IMR-90 (cell line): ENCODE results near the gene OR2T35. TPM values are rescaled to one million over a fixed set of nuclear protein-coding genes. Genes with fewer than 3 reads are reported as not detected.

ENCODE experiments used
- ATAC-seq: fragments of 200-7000 bp; cut with Tn5 transposase; 2 replicates; pipeline ENCODE4 v1.9.1; 2020; ENCODE audit warnings: low read depth, mild to moderate bottlenecking, moderate library complexity
- BruUV-seq: library from RNA; stranded (reverse); fragments of 400-500 nt; replicated peaks from 2 replicates; lab custom pipeline; 2021; lab: Mats Ljungman, UMichigan
- CTCF ChIA-PET: fragments of 300-600 bp; formaldehyde crosslinking; extraction: SDS; loops from one replicate; lab custom pipeline; 2021; ENCODE audit warnings: antibody characterized with exemption; lab: Yijun Ruan, JAX
- POLR2A ChIA-PET: fragments of 300-600 bp; sonication (Branson Sonifier 250); formaldehyde crosslinking; loops from one replicate; lab custom pipeline; 2022; ENCODE audit warnings: antibody characterized with exemption; ENCODE audit not compliant: unreplicated experiment; lab: Charles Lee
- DNase-seq: peaks from one replicate; pipeline ENCODE4 v3.0.0; 2013
- H2AFZ ChIP-seq: replicated peaks from 2 replicates; pipeline ENCODE3; 2013; ENCODE audit warnings: low read length, mild to moderate bottlenecking; ENCODE audit not compliant: poor library complexity
- H2AK5ac ChIP-seq: 2 replicates; pipeline ENCODE4 v1.6.1; 2013; ENCODE audit warnings: low read depth, low read length, inconsistent platforms
- H2AK9ac ChIP-seq: replicated peaks from 2 replicates; pipeline ENCODE3; 2013; ENCODE audit warnings: mild to moderate bottlenecking, low read depth, low read length, moderate library complexity; ENCODE audit not compliant: poor library complexity
- H2BK120ac ChIP-seq: 2 replicates; pipeline ENCODE4 v1.6.1; 2013; ENCODE audit warnings: low read depth, low read length, inconsistent platforms
- H2BK15ac ChIP-seq: 3 replicates; pipeline ENCODE4 v1.6.1; 2013; ENCODE audit warnings: low read depth, low read length, inconsistent platforms
- H2BK20ac ChIP-seq: 2 replicates; pipeline ENCODE4 v1.6.1; 2013; ENCODE audit warnings: low read depth, mild to moderate bottlenecking, inconsistent platforms, low read length, moderate library complexity
- H2BK5ac ChIP-seq: 2 replicates; pipeline ENCODE4 v1.6.1; 2013; ENCODE audit warnings: mild to moderate bottlenecking, low read depth, low read length, inconsistent platforms; ENCODE audit not compliant: poor library complexity, severe bottlenecking
- H3K14ac ChIP-seq: replicated peaks from 2 replicates; pipeline ENCODE4 v1.6.1; 2013; ENCODE audit warnings: low read depth, low read length, inconsistent platforms
- H3K18ac ChIP-seq: 2 replicates; pipeline ENCODE4 v1.6.1; 2013; ENCODE audit warnings: low read depth, low read length, control low read depth
- H3K23ac ChIP-seq: 2 replicates; pipeline ENCODE4 v1.6.1; 2013; ENCODE audit warnings: low read depth, low read length, inconsistent platforms
- H3K27ac ChIP-seq: 2 replicates; pipeline ENCODE4 v1.5.1; 2013; ENCODE audit warnings: mild to moderate bottlenecking, control low read depth, low read length; ENCODE audit not compliant: insufficient read depth
- H3K27me3 ChIP-seq: 2 replicates; pipeline ENCODE4 v1.6.1; 2013; ENCODE audit warnings: low read length; ENCODE audit not compliant: control insufficient read depth, insufficient read depth
- H3K36me3 ChIP-seq: 2 replicates; pipeline ENCODE4 v1.6.1; 2013; ENCODE audit warnings: low read length, mixed read lengths; ENCODE audit not compliant: control insufficient read depth, insufficient read depth
- H3K4ac ChIP-seq: 2 replicates; pipeline ENCODE4 v1.6.1; 2013; ENCODE audit warnings: low read depth, low read length, inconsistent platforms
- H3K4me1 ChIP-seq: 2 replicates; pipeline ENCODE4 v1.6.1; 2013; ENCODE audit warnings: low read length, mixed read lengths; ENCODE audit not compliant: control insufficient read depth, insufficient read depth
- H3K4me2 ChIP-seq: 2 replicates; pipeline ENCODE4 v1.6.1; 2013; ENCODE audit warnings: low read depth, mild to moderate bottlenecking, control low read depth, low read length, moderate library complexity
- H3K4me3 ChIP-seq: 2 replicates; pipeline ENCODE4 v1.5.1; 2013; ENCODE audit warnings: low read depth, mild to moderate bottlenecking, control low read depth, low read length, moderate library complexity; ENCODE audit not compliant: insufficient read depth
- H3K56ac ChIP-seq: 2 replicates; pipeline ENCODE4 v1.6.1; 2013; ENCODE audit warnings: low read length, inconsistent platforms; ENCODE audit not compliant: insufficient read depth; ENCODE audit errors: extremely low read depth
- H3K79me1 ChIP-seq, 2 experiments: 2 replicates each; pipeline ENCODE4 v1.6.1; 2013; ENCODE audit warnings: low read length in 2 of 2, inconsistent platforms in 1 of 2, low read depth in 1 of 2
- H3K9ac ChIP-seq: 2 replicates; pipeline ENCODE4 v1.6.1; 2013; ENCODE audit warnings: low read depth, low read length, control low read depth
- H3K9me1 ChIP-seq: 2 replicates; pipeline ENCODE4 v1.6.1; 2013; ENCODE audit warnings: low read length, inconsistent platforms; ENCODE audit not compliant: insufficient read depth
- H3K9me3 ChIP-seq: 2 replicates; pipeline ENCODE4 v1.6.1; 2013; ENCODE audit warnings: low read length; ENCODE audit not compliant: control insufficient read depth, insufficient read depth
- H4K20me1 ChIP-seq: 2 replicates; pipeline ENCODE4 v1.6.1; 2013; ENCODE audit warnings: low read length, inconsistent platforms; ENCODE audit not compliant: insufficient read depth
- H4K5ac ChIP-seq: 2 replicates; pipeline ENCODE4 v1.6.1; 2013; ENCODE audit warnings: mild to moderate bottlenecking, low read depth, low read length, control low read depth
- H4K8ac ChIP-seq, 2 experiments: 2 replicates each; pipeline ENCODE4 v1.6.1; 2013; ENCODE audit warnings: low read depth in 2 of 2, low read length in 2 of 2, control low read depth in 1 of 2, inconsistent platforms in 1 of 2
- H4K91ac ChIP-seq: 2 replicates; pipeline ENCODE4 v1.6.1; 2013; ENCODE audit warnings: low read depth, low read length, inconsistent platforms; ENCODE audit not compliant: insufficient read depth
- CEBPB ChIP-seq: IDR thresholded peaks from 2 replicates; pipeline ENCODE4 v1.6.1; 2012; ENCODE audit warnings: low read depth, low read length, improper control_type of control experiment
- CHD1 ChIP-seq: IDR thresholded peaks from 2 replicates; pipeline ENCODE4 v1.6.1; 2012; ENCODE audit warnings: low read depth, low read length, improper control_type of control experiment
- CTCF ChIP-seq: conservative IDR thresholded peaks from 2 replicates; pipeline ENCODE4 v1.5.1; 2012; ENCODE audit warnings: mild to moderate bottlenecking, low read depth, low read length, improper control_type of control experiment
- FOS ChIP-seq: fragments of 150-350 bp; IDR thresholded peaks from 2 replicates; pipeline ENCODE4 v1.6.1; 2016; ENCODE audit warnings: low read depth, low read length
- MAFK ChIP-seq: IDR thresholded peaks from 2 replicates; pipeline ENCODE4 v1.6.1; 2012; ENCODE audit warnings: low read depth, low read length, improper control_type of control experiment
- MAZ ChIP-seq: IDR thresholded peaks from 2 replicates; pipeline ENCODE4 v1.6.1; 2012; ENCODE audit warnings: low read depth, mild to moderate bottlenecking, low read length, improper control_type of control experiment, moderate library complexity, borderline replicate concordance
- MXI1 ChIP-seq: IDR thresholded peaks from 2 replicates; pipeline ENCODE4 v1.6.1; 2012; ENCODE audit warnings: low read depth, mild to moderate bottlenecking, low read length, moderate library complexity, borderline replicate concordance
- NFE2L2 ChIP-seq: fragments of 150-350 bp; IDR thresholded peaks from 2 replicates; pipeline ENCODE4 v1.6.1; 2016; ENCODE audit warnings: low read depth, mild to moderate bottlenecking, low read length
- RAD21 ChIP-seq: IDR thresholded peaks from 2 replicates; pipeline ENCODE4 v1.6.1; 2012; ENCODE audit warnings: low read length, improper control_type of control experiment
- SMC3 ChIP-seq: fragments of 150-350 bp; IDR thresholded peaks from 2 replicates; pipeline ENCODE4 v1.6.1; 2016; ENCODE audit warnings: low read depth, mild to moderate bottlenecking, antibody characterized with exemption, low read length, moderate library complexity
- USF2 ChIP-seq: fragments of 150-350 bp; IDR thresholded peaks from 2 replicates; pipeline ENCODE4 v1.6.1; 2017; ENCODE audit warnings: mild to moderate bottlenecking, antibody characterized with exemption, low read length, low read depth
- WGBS, 2 experiments: methylation state at CpG; one replicate each; pipeline versions ENCODE4 v1.1.5 to v1.1.7; 2013; ENCODE audit warnings: missing lambda C conversion rate in 2 of 2; ENCODE audit not compliant: insufficient read length in 1 of 2; ENCODE audit errors: extremely low coverage in 2 of 2; 5-methylcytosine and 5-hydroxymethylcytosine counted together
- dilution Hi-C: fragments of 300-500 bp; cut with HindIII; formaldehyde crosslinking; loops from one replicate; pipeline ENCODE4 v1.14.3; 2018; ENCODE audit warnings: low sequenced_read_pairs; ENCODE audit not compliant: unreplicated experiment
- in situ Hi-C: fragments of 300-500 bp; cut with MboI; formaldehyde crosslinking; loops from 3 replicates; pipeline ENCODE4 v1.14.3; 2019; ENCODE audit warnings: low sequenced_read_pairs, inconsistent platforms, mixed read lengths
- intact Hi-C: fragments of 100-400 bp; cut with micrococcal nuclease; formaldehyde crosslinking; loops from 2 replicates; pipeline ENCODE4 v1.10.0; 2022
- polyA plus RNA-seq, 3 experiments: library from polyadenylated mRNA; depleted of rRNA; stranded (reverse); fragments of >200 nt; gene quantifications; 2 replicates each; pipeline ENCODE4 v1.2.3, GENCODE V29; 2012; ENCODE audit warnings: low replicate concordance in 1 of 3
- total RNA-seq: library from RNA; depleted of rRNA; stranded (reverse); fragments of >200 nt; gene quantifications from 2 replicates; pipeline ENCODE4 v1.2.3, GENCODE V29; 2012

OR2T35 gene
- total and polyA plus RNA-seq, 2 of the 4 experiments (the other 2 are of a cell fraction) = not detected

GRCh38 chr1:248627971-248628844 is 16.9 kb downstream of the OR2T35 start (continued):
- no peak for TF ChIP-seq MXI1

- no CpG with 5 or more reads among the region's 5 CpGs for WGBS, 2 experiments
- Histone ChIP-seq H3K27ac (no peak overlapping the region), H3K9me3 (no peaks in the 10 kb centered on the region), H3K9me1 (no peaks in the 10 kb centered on the region), H3K9ac (no peak overlapping the region), H3K4me3 (no peak overlapping the region), H2BK20ac (no peak overlapping the region), H2AK9ac (no peak overlapping the region), H3K36me3 (no peaks in the 10 kb centered on the region), H3K18ac (no peak overlapping the region), H3K4me2 (no peak overlapping the region), H3K79me1 (no peaks in the 10 kb centered on the region), H4K91ac (no peak overlapping the region), H2BK5ac (no peak overlapping the region), H2AK5ac (no peak overlapping the region), H3K27me3 (no peaks in the 10 kb centered on the region), H2BK120ac (no peak overlapping the region), H4K8ac (no peak overlapping the region), H3K4ac (no peak overlapping the region), H3K23ac (no peak overlapping the region), H3K4me1 (no peaks in the 10 kb centered on the region), H3K56ac (no peak overlapping the region), H4K20me1 (no peaks in the 10 kb centered on the region), H4K5ac (no peak overlapping the region), H2BK15ac (no peak overlapping the region), H2AFZ (no peak overlapping the region), H3K14ac (no peak overlapping the region)
- no TSS peak for BruUV-seq
- DNase-seq (no peak), ATAC-seq (no peak)
- CTCF ChIA-PET = no interaction called here
- intact Hi-C loops = no loop called here
- in situ Hi-C loops = no loop called here
- POLR2A ChIA-PET = no interaction called here
- TF ChIP-seq RAD21 (no peak), MXI1 (no peak), USF2 (no peak), CTCF (no peak), MAZ (no peak), CHD1 (no peak), NFE2L2 (no peak), FOS (no peak), CEBPB (no peak), MAFK (no peak), SMC3 (no peak)
- dilution Hi-C loops = no loop called here
Measured at GRCh38 chr1:248625971-248626370, 19.1 kb downstream of the OR2T35 start.
